ENCODE results near the gene MVD.
"Not testable (repeated sequence)": the region's sequence is repeated elsewhere in the genome, so short reads cannot be mapped to it uniquely, and the experiment has no call there.

MVD gene

GRCh38 chr16:88681709-88682451, 19.0 kb upstream of the MVD start:
- DNase-seq (ENCODE audit: low read depth) = no peak

GRCh38 chr16:88681084-88681680, 18.3 kb upstream of the MVD start:
- DNase-seq (ENCODE audit: low read depth) = no peak

- no peak for DNase-seq (ENCODE audit: low read depth)
Observed at GRCh38 chr16:88680554-88681083, 17.7 kb upstream of the MVD start.

- no peak for DNase-seq (ENCODE audit: low read depth)
Observed at GRCh38 chr16:88678224-88678979, 15.5 kb upstream of the MVD start.

- no peak for DNase-seq (ENCODE audit: low read depth)
Observed at GRCh38 chr16:88677721-88678120, 14.8 kb upstream of the MVD start.

- DNase-seq (ENCODE audit: low read depth) = no peak
Observed at GRCh38 chr16:88676502-88677242, 13.8 kb upstream of the MVD start.

- DNase-seq (ENCODE audit: low read depth) = no peak
Observed at GRCh38 chr16:88673716-88674379, 11.0 kb upstream of the MVD start.

- no peak for DNase-seq (ENCODE audit: low read depth)
Observed at GRCh38 chr16:88672776-88673175, 9.9 kb upstream of the MVD start.

GRCh38 chr16:88671806-88672205, 8.9 kb upstream of the MVD start:
- DNase-seq (ENCODE audit: low read depth) = no peak

GRCh38 chr16:88669980-88670379, 7.1 kb upstream of the MVD start:
- peak; percentile 61 for DNase-seq (ENCODE audit: low read depth)

- DNase-seq (ENCODE audit: low read depth) = not testable (repeated sequence)
Observed at GRCh38 chr16:88669493-88669892, 6.6 kb upstream of the MVD start.

- no peak for DNase-seq (ENCODE audit: low read depth)
Observed at GRCh38 chr16:88667461-88667860, 4.6 kb upstream of the MVD start.

GRCh38 chr16:88665570-88665969, 2.7 kb upstream of the MVD start:
- no peak for DNase-seq (ENCODE audit: low read depth)

- DNase-seq (ENCODE audit: low read depth) = no peak
Observed at GRCh38 chr16:88665148-88665547, 2.3 kb upstream of the MVD start.

- no peak for DNase-seq (ENCODE audit: low read depth)
Observed at GRCh38 chr16:88662222-88662842, 559 bp downstream of the MVD start.

- DNase-seq (ENCODE audit: low read depth) = no peak
Observed at GRCh38 chr16:88661468-88661867, 1.4 kb downstream of the MVD start.

GRCh38 chr16:88659160-88659559, 3.7 kb downstream of the MVD start:
- DNase-seq (ENCODE audit: low read depth) = no peak

GRCh38 chr16:88658714-88659113, 4.2 kb downstream of the MVD start:
- no peak for DNase-seq (ENCODE audit: low read depth)

GRCh38 chr16:88657371-88657770, 5.5 kb downstream of the MVD start:
- no peak for DNase-seq (ENCODE audit: low read depth)

- DNase-seq (ENCODE audit: low read depth) = no peak
Observed at GRCh38 chr16:88656291-88656980, 6.5 kb downstream of the MVD start.

Measured in stromal cell of bone marrow (primary cell).